ENCODE measurements around the gene ACCSL.
A peak's percentile ranks its signal among the peaks of the same experiment; 100 is the strongest.

Gene ACCSL

DNA sequence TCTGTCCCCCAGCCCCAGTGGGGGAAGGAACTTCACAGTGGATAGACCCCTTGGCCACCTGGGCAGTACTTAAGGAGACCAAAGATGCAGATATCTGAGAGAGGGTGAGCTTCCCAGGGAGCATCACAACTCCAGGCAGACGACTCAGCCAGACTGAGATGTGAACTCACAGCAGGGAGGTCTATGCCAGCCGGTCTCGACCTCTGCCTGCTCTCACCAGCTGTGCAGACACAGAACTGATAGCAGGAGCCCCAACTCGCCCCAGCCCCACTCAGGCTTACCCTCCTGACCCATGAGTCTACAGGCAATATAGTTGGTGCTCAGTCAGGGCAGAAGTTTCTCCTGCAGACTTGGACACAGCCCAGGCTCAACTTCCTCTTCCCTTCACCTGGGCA lies 29.7 kb upstream of the ACCSL start:
- DNase-seq (ENCODE audit: low read depth in 2 of 2), result no peak

DNA sequence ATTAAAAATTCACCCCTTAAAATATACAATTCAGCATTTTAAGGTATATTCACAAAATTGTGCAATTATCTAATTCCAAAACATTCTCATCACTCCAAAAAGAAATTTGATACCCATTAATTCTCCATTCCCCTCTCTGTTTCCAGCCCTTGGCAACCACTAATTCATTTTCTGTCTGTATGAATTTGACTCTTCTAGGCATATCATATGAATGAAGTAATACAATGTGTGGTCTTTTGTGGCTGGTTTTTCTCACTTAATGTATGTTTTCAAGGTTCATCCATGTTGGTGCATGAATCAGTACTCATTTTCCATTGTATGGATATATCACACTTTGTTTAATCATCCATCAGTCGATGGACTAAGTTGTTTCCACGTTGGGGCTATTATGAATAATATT lies 29.0 kb upstream of the ACCSL start:
- DNase-seq (ENCODE audit: low read depth in 2 of 2), result no peak

DNA sequence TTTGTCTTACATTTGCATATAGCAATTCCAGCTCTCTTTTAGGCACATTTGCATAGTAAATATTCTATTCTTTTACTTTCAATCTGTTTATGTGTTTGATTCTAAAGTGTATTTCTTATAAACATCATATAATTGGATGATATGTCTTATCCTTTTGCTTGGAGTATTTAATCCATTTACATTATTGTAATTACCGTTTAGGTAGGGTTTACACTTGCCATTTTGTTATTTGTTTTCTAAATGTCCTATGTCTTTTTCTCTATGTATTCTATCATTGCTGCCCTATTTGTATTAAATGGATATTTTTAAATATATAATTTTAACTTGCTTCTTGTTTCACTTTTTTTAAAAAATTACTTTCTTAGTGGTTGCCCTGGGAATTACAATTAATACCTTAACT lies 22.8 kb upstream of the ACCSL start:
- DNase-seq (ENCODE audit: low read depth in 2 of 2), result no peak

DNA sequence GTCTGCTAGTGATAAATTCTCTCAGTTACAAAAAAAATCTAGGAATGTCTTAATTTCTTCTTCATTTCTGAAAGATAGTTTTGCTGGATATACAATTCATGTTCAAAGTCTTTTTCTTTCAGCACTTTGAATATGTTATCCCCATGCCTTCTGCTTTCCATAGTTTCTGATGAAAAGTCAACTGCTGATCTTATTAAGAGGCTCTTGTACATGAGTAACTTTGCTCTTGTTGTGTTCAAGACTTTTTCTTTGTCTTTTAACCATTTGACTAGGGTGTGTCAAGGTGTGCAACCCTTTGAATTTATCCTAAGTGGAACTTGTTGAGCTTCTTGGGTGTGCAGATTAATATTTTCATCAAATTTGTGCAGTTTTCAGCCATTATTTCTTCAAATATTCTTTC lies 22.1 kb upstream of the ACCSL start:
- DNase-seq (ENCODE audit: low read depth in 2 of 2), result no peak

DNA sequence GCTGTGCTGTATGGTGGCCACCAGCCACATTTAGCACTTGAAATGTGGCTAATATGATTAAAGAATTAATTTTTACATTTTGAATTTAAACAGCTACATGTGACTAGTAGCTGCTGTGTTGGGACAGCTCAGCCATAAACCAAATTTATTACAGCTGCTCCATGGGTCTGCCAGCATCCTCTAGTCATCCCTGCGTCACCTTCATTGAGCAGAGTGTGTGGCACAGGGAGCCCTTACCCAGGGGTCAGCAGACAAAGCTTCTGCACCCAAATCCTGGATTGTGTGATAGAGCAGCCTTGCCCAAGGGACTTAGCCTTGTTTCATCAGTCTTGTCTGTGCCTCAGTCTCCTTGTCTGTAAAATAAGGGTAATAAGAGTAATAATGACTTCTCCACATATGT lies 19.4 kb upstream of the ACCSL start:
- no peak for DNase-seq (ENCODE audit: low read depth in 2 of 2)

DNA sequence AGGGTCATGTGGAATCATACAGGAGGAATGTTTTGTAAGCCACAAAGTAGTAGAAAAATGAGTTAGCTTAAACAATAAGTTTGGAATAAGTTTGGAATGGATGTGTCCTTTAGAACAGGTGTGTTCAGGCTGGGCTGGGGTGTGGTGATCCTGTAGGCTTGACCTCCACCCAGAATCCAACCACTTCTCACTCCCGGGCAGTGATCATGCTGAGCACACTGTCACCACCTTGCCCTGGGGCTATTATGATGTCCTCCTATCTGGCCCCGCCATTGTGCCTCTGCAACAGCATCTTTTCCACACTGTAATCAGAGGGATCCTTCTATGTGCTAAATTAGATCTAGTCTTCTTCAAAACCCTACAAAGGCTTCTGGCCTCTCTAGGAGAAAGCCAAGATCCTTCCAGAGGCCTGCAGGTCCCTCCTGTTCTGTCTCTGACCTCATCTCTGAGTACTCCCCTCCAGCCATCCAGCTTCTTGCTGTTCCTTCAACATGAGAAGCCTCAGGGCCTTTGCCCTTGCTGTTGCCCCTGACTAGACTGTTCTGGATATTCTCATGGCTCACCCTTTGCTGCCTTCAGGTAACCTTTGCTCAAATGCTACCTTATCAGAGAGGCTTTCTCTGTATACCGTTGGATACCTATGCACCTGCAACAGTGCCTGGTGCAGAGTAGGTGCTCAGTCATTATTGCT lies 18.8 kb upstream of the ACCSL start:
- DNase-seq (ENCODE audit: low read depth in 2 of 2), result no peak

DNA sequence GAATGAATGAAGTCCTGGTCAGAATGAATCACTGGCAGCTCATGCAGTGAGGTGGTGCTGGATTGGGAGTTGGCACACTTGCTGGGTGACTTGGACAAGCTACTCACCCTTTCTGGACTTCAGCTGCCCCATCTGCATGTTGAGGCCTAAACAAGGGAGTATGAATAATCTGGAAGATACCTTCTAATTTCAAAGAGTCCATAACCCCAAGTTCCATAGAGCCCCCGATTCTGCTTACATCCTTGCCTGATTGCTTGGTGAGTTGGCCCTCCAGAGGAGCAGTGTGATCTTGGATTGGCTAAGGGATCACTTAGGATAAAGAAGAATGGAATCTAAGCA lies 18.3 kb upstream of the ACCSL start:
- DNase-seq (ENCODE audit: low read depth in 2 of 2), result no peak

DNA sequence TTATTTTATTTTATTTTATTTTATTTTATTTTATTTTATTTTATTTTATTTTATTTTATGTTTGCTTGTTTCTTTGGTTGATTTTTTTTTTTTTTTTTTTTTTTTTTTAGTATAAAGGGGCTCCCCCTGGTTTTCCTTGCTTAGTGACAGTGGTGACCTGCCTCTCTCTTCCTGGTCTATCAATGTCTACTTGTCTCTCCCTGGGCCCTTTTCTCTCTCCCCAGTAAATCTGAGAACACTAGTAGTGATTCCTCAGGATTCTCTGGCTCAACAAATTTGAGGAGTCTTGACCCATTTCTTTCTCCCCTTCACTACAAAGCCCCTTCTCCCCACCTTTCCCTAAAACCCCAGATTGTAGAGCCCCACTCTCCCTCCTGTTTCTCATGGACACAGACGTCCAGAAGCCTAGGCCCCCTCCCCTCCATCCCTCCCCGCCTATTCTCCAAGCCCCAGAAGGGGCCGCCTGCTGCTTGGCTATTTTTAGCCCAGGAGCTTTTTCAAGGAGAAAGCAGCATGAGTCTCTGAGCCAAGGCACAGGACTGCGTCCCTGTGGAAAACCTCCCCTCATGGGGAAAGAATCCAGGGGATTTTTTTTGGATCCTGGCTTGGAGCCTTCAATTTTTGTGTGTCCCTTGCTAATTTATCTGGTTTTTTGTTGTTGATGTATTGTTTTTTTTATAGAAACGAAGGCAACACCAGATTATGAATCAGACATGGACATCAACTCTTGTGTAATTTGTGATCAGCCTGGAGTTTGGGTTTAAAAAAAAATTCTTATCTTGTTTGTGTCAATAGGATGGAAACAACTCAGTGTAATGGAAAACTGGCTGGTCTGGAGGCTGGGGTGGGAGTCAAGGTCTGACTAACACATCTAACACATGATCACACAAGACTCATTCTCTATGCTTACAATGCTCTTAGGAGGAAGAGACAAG lies 17.5 kb upstream of the ACCSL start:
- DNase-seq (ENCODE audit: low read depth in 2 of 2), result no peak

DNA sequence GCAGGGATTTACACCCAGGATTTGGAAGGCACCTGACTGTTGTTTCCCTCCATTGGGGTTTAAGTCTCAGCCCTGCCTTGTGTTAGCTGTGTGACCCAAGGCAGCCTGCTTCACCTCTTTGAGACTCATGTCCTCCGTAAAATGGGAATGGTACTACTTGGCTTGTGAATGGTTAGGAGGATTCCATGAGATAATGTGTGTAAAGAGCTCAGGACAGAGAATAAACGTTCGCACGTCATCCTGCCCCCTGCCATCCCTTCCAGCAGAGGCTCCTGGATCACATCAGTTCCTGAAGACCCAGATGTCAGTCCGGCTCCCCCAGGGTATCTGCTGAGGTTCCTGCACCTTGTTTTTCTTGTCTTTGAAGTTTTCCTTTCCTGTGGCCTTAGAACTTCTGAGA lies 16.8 kb upstream of the ACCSL start:
- DNase-seq (ENCODE audit: low read depth in 2 of 2), result no peak

DNA sequence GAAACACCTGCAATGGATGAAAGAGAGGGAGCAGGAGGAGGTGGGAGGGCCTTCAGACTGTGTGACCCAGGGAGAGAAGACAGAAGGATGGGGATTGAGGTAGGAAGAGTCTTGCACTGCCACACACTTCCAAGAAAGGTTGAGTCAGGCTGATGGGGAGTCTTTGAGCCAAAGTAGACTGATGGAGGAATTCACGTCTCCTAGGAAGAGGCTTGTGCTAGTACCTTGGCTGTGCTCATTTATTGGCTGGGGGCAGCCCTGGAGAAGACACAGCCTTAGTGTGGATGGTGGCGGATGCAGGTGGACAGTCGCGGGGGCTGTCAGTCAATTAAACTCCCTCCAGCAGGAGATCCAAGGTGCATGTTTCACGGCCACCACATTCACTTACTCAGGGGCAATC lies 16.2 kb upstream of the ACCSL start:
- DNase-seq (ENCODE audit: low read depth in 2 of 2), result no peak

DNA sequence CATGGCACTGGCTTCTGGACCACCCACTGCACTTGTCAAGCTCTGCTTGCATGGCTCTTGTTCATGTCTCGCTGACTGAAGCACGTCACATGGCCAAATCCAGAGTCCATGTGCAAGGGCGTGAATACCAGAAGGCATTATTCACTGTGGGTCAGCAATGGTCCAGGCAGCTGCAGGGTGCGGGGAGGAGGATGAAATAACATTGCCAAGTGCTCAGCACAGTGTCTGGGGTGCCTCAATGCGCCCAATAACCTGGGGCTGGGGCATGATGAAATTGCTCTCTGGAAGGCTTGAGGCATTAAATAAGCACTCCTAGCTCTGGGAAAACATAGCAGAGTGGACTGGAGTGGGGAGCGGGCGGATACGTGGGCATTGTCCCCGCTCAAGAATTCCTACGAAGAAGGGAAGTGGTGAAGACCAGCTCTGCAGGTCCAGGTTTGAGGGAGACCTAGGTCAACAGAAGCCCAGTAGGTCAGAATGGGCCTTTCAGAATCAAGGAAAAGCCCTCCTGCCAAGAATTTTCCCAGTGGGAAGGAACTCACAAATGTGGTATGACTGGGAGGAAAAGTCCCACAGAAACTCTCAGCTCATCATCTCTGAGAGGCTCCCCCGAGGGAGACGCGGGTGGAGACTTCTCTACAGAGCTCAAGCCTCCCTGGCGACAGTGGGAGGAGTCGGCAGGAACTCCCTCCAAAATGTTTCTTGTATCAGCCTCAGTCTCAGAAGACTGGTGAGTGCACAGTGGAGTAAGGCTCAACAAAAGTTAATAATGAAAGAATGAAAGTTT lies 15.3 kb upstream of the ACCSL start:
- no peak for DNase-seq (ENCODE audit: low read depth in 2 of 2)

DNA sequence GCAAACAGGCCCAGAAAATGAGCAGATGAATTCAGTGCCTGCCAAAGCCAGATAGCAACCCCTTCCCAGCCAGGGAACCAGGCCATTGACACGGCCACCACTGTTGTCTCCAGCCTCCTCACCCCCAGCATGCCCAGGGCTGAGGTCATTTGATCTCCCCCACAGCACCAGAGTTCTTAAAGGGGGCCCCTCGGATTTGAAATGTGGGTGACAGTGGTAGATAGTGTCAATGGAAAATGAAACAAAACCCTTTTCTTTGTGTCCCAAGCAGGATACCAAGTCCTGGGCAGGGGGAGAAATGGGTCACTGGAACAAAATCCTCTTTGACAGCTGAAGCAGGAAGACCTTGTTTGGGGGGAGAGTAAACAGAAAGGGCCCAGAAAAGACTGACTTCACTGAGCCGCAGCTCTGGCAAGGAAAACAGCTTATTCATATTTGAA lies 14.3 kb upstream of the ACCSL start:
- DNase-seq (ENCODE audit: low read depth in 2 of 2), result no peak

DNA sequence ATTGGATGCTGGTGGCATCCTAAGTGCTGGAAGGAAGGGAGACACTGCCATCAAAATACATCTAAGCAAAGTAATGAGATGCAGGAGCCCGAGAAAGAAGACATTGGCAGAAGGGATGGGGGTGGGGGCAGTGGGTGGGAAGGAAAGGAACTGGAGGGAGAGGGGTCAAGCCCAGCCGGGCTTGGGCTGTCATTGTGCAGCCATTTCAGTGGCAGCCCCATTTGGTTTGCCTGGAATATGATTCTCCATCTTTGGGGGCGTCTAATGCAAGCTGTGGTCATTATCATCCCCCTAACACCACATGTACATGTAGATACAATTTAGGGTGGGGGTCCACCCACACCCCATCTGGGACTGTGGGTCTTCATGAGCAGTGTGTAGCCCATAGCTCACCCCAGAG lies 13.9 kb upstream of the ACCSL start:
- no peak for DNase-seq (ENCODE audit: low read depth in 2 of 2)

DNA sequence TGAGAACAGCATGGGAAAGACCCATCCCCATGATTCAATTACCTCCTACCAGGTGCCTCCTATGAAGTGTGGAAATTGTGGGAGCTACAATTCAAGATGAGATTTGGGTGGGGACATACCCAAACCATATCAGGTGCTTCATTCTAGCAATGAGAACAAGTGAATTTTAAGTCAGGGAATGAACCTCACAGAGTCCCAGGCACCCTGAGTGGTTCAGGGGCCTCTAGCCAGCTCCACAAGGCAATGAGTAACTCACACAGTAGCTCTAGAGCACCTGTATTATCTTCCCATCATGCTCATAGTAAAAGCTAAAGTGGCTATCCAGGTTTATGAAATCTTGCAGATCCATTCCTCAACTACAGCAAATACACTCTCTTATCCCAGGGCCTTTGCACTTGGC lies 13.1 kb upstream of the ACCSL start:
- DNase-seq (ENCODE audit: low read depth in 2 of 2), result no peak

DNA sequence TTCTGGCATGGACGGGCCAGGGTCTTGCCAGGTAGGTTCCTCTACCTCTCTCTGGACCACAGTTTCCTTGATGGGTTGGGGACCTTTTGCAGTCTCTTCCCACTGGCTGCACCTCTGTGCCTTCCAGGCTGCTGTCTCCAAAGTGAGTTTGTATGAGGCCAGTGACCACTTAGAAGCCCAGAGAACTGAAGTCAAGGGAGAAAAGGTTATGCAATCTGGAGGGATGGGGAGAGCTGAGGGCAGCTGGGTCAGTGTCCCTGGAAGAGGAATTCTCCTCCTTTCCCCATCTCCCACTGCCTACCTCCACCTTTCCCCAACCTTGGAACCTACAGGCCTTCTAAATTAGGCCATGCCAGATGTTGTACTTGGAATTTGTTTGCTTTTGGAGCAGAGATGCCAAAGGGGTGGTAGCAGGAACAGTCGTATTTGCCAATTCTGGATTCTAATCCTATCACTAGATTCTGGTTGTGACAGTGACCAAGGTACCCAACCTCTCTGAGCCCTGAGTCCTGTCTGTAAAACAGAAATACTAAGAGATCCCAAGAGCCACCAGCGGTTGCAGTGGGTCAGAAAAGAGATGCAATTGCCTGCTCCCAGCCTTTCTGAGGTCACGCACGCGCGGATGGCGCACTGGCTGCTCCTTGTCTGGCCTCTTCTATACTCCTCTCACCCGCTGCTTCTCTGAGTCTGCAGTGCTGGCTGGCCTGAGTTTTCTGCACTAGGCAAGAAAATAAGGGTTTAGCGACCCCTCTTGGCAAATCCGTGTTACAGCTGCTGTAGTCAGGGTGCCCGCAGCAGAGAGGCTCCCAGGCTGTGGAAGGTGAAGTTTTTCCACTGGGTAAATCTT lies 10.7 kb upstream of the ACCSL start:
- DNase-seq (ENCODE audit: low read depth in 2 of 2), result peak in 1 of 2 experiments; percentile 9

DNA sequence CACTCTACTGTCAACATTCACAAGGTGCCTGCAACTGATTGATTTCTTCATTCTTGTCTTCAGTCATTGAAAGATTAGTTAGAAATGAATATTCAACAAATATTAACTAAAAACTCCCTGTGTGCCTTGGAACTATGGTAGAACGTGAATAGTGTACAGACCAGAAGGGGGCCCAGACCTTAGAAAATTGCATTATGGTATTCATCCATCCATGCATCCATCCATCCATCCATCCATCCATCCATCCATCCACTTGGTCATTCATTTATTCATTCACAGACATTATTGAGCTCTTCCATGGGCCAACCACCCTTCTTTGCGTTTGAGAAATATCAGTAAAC lies 10.2 kb upstream of the ACCSL start:
- no peak for DNase-seq (ENCODE audit: low read depth in 2 of 2)

DNA sequence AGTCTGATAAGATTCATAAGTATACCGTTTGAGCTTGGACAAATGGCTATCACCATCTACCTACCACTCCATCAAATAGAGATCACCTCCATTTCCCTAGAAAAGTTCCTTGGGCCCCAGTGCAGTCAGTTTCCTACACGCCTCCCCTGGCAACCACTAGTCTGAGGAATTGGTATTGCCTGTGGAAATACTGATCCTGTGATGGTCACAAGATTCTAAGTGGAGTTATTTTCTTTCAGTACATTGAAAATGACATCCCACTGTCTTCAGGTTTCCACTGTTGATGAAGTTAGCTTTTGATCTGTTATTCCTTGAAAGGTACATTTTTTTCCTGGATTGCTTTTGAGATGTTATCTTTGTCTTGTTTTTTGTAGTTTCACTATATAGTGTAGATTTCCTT lies 4.6 kb upstream of the ACCSL start:
- DNase-seq (ENCODE audit: low read depth in 2 of 2), result no peak

DNA sequence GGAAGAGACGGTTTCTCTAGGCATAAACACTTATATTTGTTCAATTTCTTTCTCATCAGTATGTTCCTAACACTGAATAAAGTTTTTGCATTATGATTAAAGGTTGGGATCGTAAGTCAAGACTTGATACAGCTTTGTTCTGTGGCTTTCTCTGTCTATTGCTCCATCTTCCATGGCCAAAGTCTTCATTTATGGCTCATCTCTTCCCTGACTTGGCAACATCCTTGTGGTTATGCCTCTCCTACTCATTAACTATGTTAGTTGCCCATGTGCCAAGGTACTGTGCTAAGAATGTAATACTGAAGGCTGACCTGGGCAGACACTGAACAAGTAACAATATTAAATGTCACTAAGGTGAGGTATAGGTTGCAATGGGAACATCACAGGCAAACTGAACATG lies 1.6 kb upstream of the ACCSL start:
- DNase-seq (ENCODE audit: low read depth in 2 of 2), result no peak

DNA sequence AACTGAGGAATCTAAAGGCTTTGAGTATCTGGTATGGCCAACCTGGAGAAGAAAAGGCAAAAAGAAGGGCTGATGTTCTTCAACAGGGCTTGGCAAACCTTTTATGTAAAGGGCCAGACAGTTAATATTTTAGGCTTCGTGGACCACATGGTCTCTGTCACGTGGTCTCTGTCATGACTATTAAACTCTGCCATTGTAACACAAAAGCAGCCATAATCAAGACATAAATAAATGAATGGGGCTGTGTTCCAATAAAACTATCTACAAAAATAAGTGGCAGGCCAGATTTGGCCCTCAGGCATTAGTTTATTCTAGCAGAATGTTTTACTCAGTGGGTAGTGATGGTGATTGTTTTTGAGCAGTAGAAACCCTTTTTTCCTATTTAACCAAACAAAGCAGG lies 483 bp upstream of the ACCSL start:
- no peak for DNase-seq (ENCODE audit: low read depth in 2 of 2)

DNA sequence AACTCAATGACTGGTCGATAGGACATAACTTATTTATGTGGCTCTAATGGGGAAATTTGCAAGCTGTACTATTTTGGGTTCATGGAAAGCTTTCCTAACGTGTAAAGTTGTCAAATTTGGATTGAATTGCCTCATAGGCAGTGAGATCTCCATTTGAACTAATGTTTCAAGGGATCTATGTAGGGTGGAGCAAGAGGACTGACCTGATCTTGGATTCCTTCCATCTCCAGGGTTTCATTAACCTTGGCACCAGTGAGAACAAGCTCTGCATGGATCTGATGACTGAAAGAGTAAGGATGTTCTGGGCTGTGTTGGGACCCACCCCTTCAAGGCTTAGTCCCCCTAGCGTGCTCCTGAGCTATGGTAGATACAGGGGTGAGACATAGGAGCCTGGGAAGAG lies 2.1 kb downstream of the ACCSL start:
- DNase-seq (ENCODE audit: low read depth in 2 of 2), result no peak

DNA sequence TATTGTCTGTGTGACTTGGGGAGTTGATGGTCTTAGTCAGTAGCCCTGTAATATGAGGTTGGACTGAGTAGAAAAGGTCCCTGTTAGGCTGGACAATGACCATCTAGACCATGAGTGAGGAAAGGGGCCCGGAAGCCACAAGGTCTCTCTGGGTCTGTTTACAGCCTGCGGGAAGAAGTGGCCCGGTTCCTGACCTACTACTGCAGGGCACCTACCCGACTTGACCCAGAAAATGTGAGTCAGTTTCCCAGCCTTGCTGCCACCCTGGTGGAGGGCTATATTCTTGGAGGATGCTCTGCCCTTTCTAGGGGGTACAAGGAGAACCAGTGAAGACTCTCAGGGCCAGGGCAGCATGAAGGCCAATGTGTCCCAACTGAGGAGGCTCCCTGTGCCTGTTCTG lies 3.4 kb downstream of the ACCSL start:
- no peak for DNase-seq (ENCODE audit: low read depth in 2 of 2)

DNA sequence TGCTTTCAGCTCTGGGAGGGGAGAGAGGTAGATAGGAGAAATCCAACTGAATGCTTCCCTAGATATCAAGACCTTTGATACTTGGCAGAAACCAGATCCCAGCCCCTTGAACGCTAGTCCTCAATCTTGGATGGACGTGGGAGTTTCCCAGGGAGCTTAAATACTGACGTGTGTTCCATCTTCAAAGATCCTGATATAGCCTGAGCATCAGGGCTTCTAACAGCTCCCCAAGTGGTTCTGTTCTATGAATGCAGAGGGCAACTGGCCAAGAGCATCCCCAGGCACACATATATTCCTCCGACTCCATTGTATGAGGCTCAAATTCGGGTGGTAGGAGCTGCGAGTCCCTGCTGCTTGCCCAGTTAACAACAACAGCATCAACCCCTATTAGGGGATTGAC lies 9.6 kb downstream of the ACCSL start:
- DNase-seq (ENCODE audit: low read depth in 2 of 2), result no peak

Data from stimulated activated CD4-positive, alpha-beta T cell treated with anti-CD3 and anti-CD28 coated beads, Interleukin-12 subunit alpha, Interleukin-12 subunit beta, amount 100 ng/mL, for 24 hours (primary cell).